Osteocyte (in vitro differentiated cells): ENCODE data around the gene RNF181. TPM values are rescaled to one million over a fixed set of nuclear protein-coding genes. Genes with fewer than 3 reads are reported as not detected.
A peak's percentile ranks its signal among the peaks of the same experiment; 100 is the strongest.
"Not testable (repeated sequence)": the region's sequence is repeated elsewhere in the genome, so short reads cannot be mapped to it uniquely, and the experiment has no call there.

Experiments used
- DNase-seq: peaks from one replicate; pipeline ENCODE4 v3.0.0; 2021; ENCODE audit warnings: mixed read lengths; ENCODE audit not compliant: unreplicated experiment; ENCODE audit errors: extremely low spot score
- H3K27ac Mint-ChIP-seq: one replicate; pipeline ENCODE4 v1.8.0; 2021; ENCODE audit warnings: mild to moderate bottlenecking, mixed read lengths; ENCODE audit not compliant: unreplicated experiment
- H3K27me3 Mint-ChIP-seq: one replicate; pipeline ENCODE4 v1.8.0; 2021; ENCODE audit warnings: mixed read lengths; ENCODE audit not compliant: unreplicated experiment
- H3K36me3 Mint-ChIP-seq: one replicate; pipeline ENCODE4 v1.8.0; 2021; ENCODE audit warnings: mixed read lengths; ENCODE audit not compliant: unreplicated experiment
- H3K4me1 Mint-ChIP-seq: one replicate; pipeline ENCODE4 v1.8.0; 2021; ENCODE audit warnings: mixed read lengths; ENCODE audit not compliant: unreplicated experiment
- H3K4me3 Mint-ChIP-seq: one replicate; pipeline ENCODE4 v1.8.0; 2021; ENCODE audit warnings: mild to moderate bottlenecking, moderate library complexity, mixed read lengths; ENCODE audit not compliant: unreplicated experiment
- H3K9me3 Mint-ChIP-seq: one replicate; pipeline ENCODE4 v1.8.0; 2021; ENCODE audit warnings: mixed read lengths; ENCODE audit not compliant: unreplicated experiment
- CTCF ChIP-seq: fragments of 200-600 bp; sonication (generic); IDR thresholded peaks from 2 replicates; pipeline ENCODE4 v1.5.0; 2021; ENCODE audit warnings: antibody characterized with exemption, mild to moderate bottlenecking, moderate library complexity
- total RNA-seq: library from RNA; stranded (reverse); gene quantifications from 2 replicates; pipeline ENCODE4 v1.2.1, GENCODE V29; 2021

The RNF181 gene
- total RNA-seq, 1 donor from 2014 or later: 77.2 TPM

GRCh38 chr2:85600951-85601770 is 5.6 kb downstream of the RNF181 start:
- Mint-ChIP-seq H3K27ac (no peak overlapping the region), H3K4me3 (peak overlapping the region; percentile 82), H3K9me3 (no peaks in the 10 kb centered on the region), H3K36me3 (peaks cover 8% of the 10 kb centered on the region), H3K4me1 (peaks cover 42% of the 10 kb centered on the region), H3K27me3 (no peaks in the 10 kb centered on the region)
- no peak for TF ChIP-seq CTCF
- DNase-seq: no peak

- peak overlapping the region; percentile 57 for H3K27ac Mint-ChIP-seq
- peaks cover 7% of the 10 kb centered on the region for H3K36me3 Mint-ChIP-seq
- TF ChIP-seq CTCF: no peak
- H3K4me1 Mint-ChIP-seq: peaks cover 41% of the 10 kb centered on the region
- H3K9me3 Mint-ChIP-seq: no peaks in the 10 kb centered on the region
- H3K27me3 Mint-ChIP-seq: no peaks in the 10 kb centered on the region
- DNase-seq: peak; percentile 87
- H3K4me3 Mint-ChIP-seq: peak overlapping the region; percentile 82
These were observed 6.4 kb downstream of the RNF181 start for GRCh38 chr2:85601771-85602475.

GRCh38 chr2:85602476-85603234 is 7.1 kb downstream of the RNF181 start, which contains the start of gene TMEM150A:
TSS of gene TMEM150A (minus strand) at chr2:85602698. CDS start at chr2:85601948, 750 bp downstream.
- Mint-ChIP-seq H3K27ac (peak within 1 kb of the TSS; percentile 91), H3K27me3 (no peaks in the 10 kb centered on the region), H3K4me1 (peaks cover 42% of the 10 kb centered on the region), H3K9me3 (no peaks in the 10 kb centered on the region), H3K4me3 (peak within 1 kb of the TSS; percentile 84), H3K36me3 (peaks cover 8% of the 10 kb centered on the region)
- DNase-seq: peak; percentile 96
- TF ChIP-seq CTCF: peak; percentile 46

- H3K27ac Mint-ChIP-seq: peak overlapping the region; percentile 91
- H3K4me3 Mint-ChIP-seq: peak overlapping the region; percentile 84
- H3K36me3 Mint-ChIP-seq: peaks cover 11% of the 10 kb centered on the region
- not testable (repeated sequence) for DNase-seq, H3K27me3 Mint-ChIP-seq, H3K9me3 Mint-ChIP-seq
- H3K4me1 Mint-ChIP-seq: peaks cover 47% of the 10 kb centered on the region
These were observed 8.5 kb downstream of the RNF181 start for GRCh38 chr2:85604133-85604444.

GRCh38 chr2:85604568-85605339 is 9.2 kb downstream of the RNF181 start:
- H3K4me1 Mint-ChIP-seq: peaks cover 50% of the 10 kb centered on the region
- peak overlapping the region; percentile 70 for H3K27ac Mint-ChIP-seq
- TF ChIP-seq CTCF: no peak
- H3K27me3 Mint-ChIP-seq: no peaks in the 10 kb centered on the region
- peaks cover 12% of the 10 kb centered on the region for H3K36me3 Mint-ChIP-seq
- no peak for DNase-seq
- no peaks in the 10 kb centered on the region for H3K9me3 Mint-ChIP-seq
- H3K4me3 Mint-ChIP-seq: peak overlapping the region; percentile 26
